Ovary (tissue), 3 donors: Measurements from ENCODE around the gene FBXO39.

Experiments used
- EP300 ChIP-seq: sonication (generic); formaldehyde crosslinking; IDR thresholded peaks from one replicate; pipeline ENCODE4 v1.6.1; 2017; ENCODE audit warnings: antibody characterized with exemption
- TF ChIP-seq, protein P1 (sequence below), 3 donors: fragments of 450-650 bp in 2 of 3; fragments of 200-600 bp in 1 of 3; IDR thresholded peaks; one replicate each; pipeline versions ENCODE4 v1.5.1 to v1.8.0; 2016 to 2022; ENCODE audit warnings: antibody characterized with exemption in 3 of 3, mild to moderate bottlenecking in 1 of 3
- donor health status: DM: no; HTN: no; CAD: no.

DNA sequence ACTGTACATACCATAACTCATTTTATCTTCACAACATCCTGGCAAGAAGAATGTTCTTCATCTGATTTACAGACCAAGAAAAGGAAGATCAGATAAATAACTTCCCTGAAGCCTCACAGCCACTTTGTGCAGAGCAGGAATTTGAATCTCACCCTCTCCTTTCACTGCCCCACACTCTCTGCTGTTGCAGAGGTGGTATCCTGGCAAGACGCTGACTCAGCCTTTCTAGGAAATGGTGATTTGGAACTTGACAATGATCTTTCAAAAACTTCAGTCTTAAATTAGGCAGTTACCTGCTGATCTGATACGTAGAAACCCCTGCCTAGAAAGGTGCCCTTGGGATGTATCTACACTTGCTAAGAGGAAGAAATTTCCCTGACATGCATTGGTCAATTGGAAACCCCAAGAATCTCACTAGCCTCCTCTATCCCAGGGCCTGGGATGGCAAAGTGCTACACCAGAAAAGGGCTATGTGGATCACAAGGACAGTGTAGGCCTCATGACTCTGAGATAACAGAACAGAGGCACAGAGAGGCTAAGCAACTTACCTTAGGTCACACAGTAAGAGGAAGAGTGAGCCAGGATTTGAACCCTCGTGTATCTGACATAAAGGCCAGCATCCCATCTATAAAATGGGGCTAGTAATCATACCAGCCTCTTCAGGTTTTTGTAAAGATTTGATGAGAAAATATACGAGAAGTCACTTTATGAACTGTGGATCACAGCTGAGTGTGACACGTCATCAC is 17.9 kb downstream of the FBXO39 start:
- TF ChIP-seq, protein P1, sequence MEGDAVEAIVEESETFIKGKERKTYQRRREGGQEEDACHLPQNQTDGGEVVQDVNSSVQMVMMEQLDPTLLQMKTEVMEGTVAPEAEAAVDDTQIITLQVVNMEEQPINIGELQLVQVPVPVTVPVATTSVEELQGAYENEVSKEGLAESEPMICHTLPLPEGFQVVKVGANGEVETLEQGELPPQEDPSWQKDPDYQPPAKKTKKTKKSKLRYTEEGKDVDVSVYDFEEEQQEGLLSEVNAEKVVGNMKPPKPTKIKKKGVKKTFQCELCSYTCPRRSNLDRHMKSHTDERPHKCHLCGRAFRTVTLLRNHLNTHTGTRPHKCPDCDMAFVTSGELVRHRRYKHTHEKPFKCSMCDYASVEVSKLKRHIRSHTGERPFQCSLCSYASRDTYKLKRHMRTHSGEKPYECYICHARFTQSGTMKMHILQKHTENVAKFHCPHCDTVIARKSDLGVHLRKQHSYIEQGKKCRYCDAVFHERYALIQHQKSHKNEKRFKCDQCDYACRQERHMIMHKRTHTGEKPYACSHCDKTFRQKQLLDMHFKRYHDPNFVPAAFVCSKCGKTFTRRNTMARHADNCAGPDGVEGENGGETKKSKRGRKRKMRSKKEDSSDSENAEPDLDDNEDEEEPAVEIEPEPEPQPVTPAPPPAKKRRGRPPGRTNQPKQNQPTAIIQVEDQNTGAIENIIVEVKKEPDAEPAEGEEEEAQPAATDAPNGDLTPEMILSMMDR (IDR thresholded peaks at IDR 0.05) = no peak
- no peak for TF ChIP-seq EP300
